Lower leg skin (tissue), 4 donors: ENCODE data around the gene TGM1. TPM values are rescaled to one million over a fixed set of nuclear protein-coding genes. Genes with fewer than 3 reads are reported as not detected.

ENCODE experiments used
- DNase-seq, 2 donors: peaks; one replicate each; pipeline ENCODE4 v3.0.0-alpha.2; 2019; ENCODE audit warnings: low spot score in 2 of 2
- H3K4me3 ChIP-seq: fragments of 200-600 bp; sonication (generic); 2 replicates; pipeline ENCODE4 v1.5.1; 2017; ENCODE audit warnings: mild to moderate bottlenecking, low read depth; ENCODE audit not compliant: poor library complexity, severe bottlenecking
- CTCF ChIP-seq, 3 donors: fragments of 450-650 bp; IDR thresholded peaks; one replicate each; pipeline ENCODE4 v1.5.1; 2016; ENCODE audit warnings: antibody characterized with exemption in 3 of 3, mild to moderate bottlenecking in 3 of 3, moderate library complexity in 2 of 3
- POLR2A ChIP-seq, 2 donors: fragments of 450-650 bp; IDR thresholded peaks; one replicate each; pipeline ENCODE4 v1.6.1; 2016 to 2017; ENCODE audit warnings: antibody characterized with exemption in 2 of 2, mild to moderate bottlenecking in 1 of 2, moderate library complexity in 1 of 2
- WGBS, 2 donors: methylation state at CpG; one replicate each; pipeline ENCODE4 v1.1.5; 2018; 5-methylcytosine and 5-hydroxymethylcytosine counted together
- intact Hi-C: fragments of 100-400 bp; cut with DNase I; formaldehyde crosslinking; loops from one replicate; pipeline ENCODE4 v1.15.0; 2023; ENCODE audit warnings: low total_unique reads
- total RNA-seq, 4 donors: library from RNA; depleted of rRNA; stranded (reverse); fragments of >200 nt; gene quantifications; one replicate each; pipeline ENCODE4 v1.1.0, GENCODE V29; 2016

Gene TGM1
- total RNA-seq, 4 donors from 2014 or later = 160 to 283 (median 235) TPM

GRCh38 chr14:24237463-24237955 is 25.5 kb downstream of the TGM1 start:
- intact Hi-C loops = no loop called here
- WGBS, 2 donors = 87 to 94% methylated on average over 2 of the region's 2 CpGs
- no peak for TF ChIP-seq POLR2A (IDR thresholded peaks at IDR 0.05)
- no peak for TF ChIP-seq CTCF (IDR thresholded peaks at IDR 0.05)
- H3K4me3 ChIP-seq = no peak overlapping the region
- DNase-seq = peak in 1 of 2 donors; percentile 26

DNA sequence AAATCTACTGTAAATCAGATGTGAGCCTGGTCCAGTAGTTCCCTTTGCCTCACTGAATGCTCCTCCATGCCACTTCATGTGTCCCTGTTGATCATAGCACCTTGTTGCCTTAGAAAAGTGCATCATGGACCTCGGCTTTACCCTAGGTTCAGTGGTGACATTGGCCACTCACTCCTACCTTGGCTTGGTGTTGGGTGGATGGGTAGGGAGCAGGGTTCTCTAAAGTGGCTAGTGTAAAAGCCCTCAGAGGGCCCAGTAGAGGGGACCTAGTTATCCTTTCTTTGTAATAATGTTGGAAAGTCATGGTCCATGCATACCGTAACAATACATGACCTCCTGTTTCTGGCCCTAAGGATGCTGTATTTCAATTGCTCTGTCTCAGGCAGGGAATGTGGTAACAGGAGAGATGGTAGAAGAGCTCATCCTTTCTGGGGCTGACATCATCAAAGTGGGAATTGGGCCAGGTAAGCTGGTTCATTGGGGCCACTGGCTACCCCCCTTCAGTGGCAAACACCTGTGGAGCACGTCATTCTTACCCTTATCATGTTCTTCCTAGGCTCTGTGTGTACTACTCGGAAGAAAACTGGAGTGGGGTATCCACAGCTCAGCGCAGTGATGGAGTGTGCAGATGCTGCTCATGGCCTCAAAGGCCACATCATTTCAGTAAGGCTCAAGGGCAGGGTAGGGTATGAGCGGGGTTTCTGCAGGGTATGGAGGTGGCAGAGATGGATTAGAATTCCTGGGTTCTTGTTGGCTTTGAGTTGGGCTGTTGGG is 26.1 kb downstream of the TGM1 start:
- TF ChIP-seq POLR2A (IDR thresholded peaks at IDR 0.05) (no peak), CTCF (IDR thresholded peaks at IDR 0.05) (no peak)
- DNase-seq = peak in 1 of 2 donors; percentile 63
- intact Hi-C loops = no loop called here
- no peak overlapping the region for H3K4me3 ChIP-seq
- 92 to 95% methylated on average over 6 of the region's 6 CpGs for WGBS, 2 donors

DNA sequence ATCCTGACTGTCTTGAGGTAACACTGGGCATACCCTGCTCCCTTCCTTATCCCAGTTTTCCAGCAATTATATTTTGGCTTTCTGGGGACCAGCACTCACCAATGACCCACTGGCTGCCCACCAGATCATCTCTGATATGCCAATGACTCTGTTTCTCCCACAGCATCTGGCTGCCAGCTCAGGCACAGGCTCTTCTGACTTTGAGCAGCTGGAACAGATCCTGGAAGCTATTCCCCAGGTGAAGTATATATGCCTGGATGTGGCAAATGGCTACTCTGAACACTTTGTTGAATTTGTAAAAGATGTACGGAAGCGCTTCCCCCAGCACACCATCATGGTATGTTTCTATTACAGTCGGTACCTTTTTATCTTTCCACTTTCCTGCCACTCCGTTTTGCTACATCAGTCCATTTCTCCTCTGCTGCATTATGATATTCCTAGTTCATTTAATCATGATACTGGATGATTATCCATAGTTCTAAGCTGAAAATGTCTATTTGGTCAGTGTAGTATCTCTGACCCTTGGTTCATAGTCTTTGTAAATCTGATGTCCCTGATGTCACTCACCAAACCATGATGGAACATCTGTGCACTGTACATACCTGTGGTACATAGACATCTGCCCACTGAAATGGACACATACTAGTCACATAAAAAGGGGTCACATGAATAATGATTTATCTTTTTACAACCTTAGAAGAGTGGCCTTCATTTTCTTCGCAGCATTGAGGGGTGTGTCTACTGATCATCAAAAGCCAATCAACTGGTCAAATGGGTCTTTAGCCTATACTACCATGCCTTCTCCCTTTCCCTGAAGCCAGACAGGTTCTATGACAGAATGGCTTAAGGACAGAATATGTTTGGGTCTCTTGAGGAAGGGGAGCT is 26.9 kb downstream of the TGM1 start:
- 90 to 95% methylated on average over 5 of the region's 5 CpGs for WGBS, 2 donors
- intact Hi-C loops = loop anchor here (2.0 kb wide), 1 partner anchor 205 kb away; no protein-coding TSS in a partner anchor

GRCh38 chr14:24234095-24235005 is 28.6 kb downstream of the TGM1 start:
- H3K4me3 ChIP-seq = no peak overlapping the region
- no peak for DNase-seq
- intact Hi-C loops = loop anchor here (2.0 kb wide), 1 partner anchor 206 kb away; no protein-coding TSS in a partner anchor
- TF ChIP-seq CTCF (IDR thresholded peaks at IDR 0.05) (no peak), POLR2A (IDR thresholded peaks at IDR 0.05) (no peak)
- WGBS, 2 donors = 75 to 77% methylated on average over 3 of the region's 3 CpGs

More for the DNA sequence above, 26.9 kb downstream of the TGM1 start:
- TF ChIP-seq CTCF (IDR thresholded peaks at IDR 0.05) = no peak
- no peak for TF ChIP-seq POLR2A (IDR thresholded peaks at IDR 0.05)
- no peak overlapping the region for H3K4me3 ChIP-seq
- DNase-seq = no peak

- DNase-seq = peak in 1 of 2 donors; percentile 68
- intact Hi-C loops = no loop called here
- TF ChIP-seq CTCF (IDR thresholded peaks at IDR 0.05) = no peak
- no peak for TF ChIP-seq POLR2A (IDR thresholded peaks at IDR 0.05)
- H3K4me3 ChIP-seq = no peak overlapping the region
- 78 to 86% methylated on average over 2 of the region's 2 CpGs for WGBS, 2 donors
Measured at GRCh38 chr14:24233538-24233866, 29.5 kb downstream of the TGM1 start.
